Mesothelial cell of epicardium (in vitro differentiated cells): Measurements from ENCODE around the gene OTOA. TPM values are rescaled to one million over a fixed set of nuclear protein-coding genes. Genes with fewer than 3 reads are reported as not detected.
A peak's percentile ranks its signal among the peaks of the same experiment; 100 is the strongest.

ENCODE experiments used
- DNase-seq, 2 experiments: peaks; one replicate each; pipeline ENCODE4 v3.0.0; 2021; ENCODE audit warnings: low spot score in 2 of 2; ENCODE audit not compliant: unreplicated experiment in 2 of 2
- H3K27ac Mint-ChIP-seq: 2 replicates; pipeline ENCODE4 v1.8.0; 2021; ENCODE audit warnings: mixed read lengths
- H3K27me3 Mint-ChIP-seq: 2 replicates; pipeline ENCODE4 v1.8.0; 2021; ENCODE audit warnings: low read depth, mixed read lengths
- H3K36me3 Mint-ChIP-seq: 2 replicates; pipeline ENCODE4 v1.8.0; 2021; ENCODE audit warnings: mixed read lengths
- H3K4me1 Mint-ChIP-seq: 2 replicates; pipeline ENCODE4 v1.8.0; 2021; ENCODE audit warnings: mixed read lengths
- H3K4me3 Mint-ChIP-seq: 2 replicates; pipeline ENCODE4 v1.8.0; 2021; ENCODE audit warnings: mild to moderate bottlenecking, moderate library complexity, mixed read lengths
- H3K9me3 Mint-ChIP-seq: 2 replicates; pipeline ENCODE4 v1.8.0; 2021; ENCODE audit warnings: mixed read lengths
- total RNA-seq: library from RNA; stranded (reverse); gene quantifications from 3 replicates; pipeline ENCODE4 v1.2.1, GENCODE V29; 2021
- TF ChIP-seq, protein P1 (sequence below): fragments of 200-600 bp; sonication (generic); IDR thresholded peaks from one replicate; pipeline ENCODE4 v1.5.0; 2021; ENCODE audit warnings: antibody characterized with exemption; ENCODE audit not compliant: unreplicated experiment

The OTOA gene
- total RNA-seq, 1 donor from 2014 or later, result 0.25 TPM

DNA sequence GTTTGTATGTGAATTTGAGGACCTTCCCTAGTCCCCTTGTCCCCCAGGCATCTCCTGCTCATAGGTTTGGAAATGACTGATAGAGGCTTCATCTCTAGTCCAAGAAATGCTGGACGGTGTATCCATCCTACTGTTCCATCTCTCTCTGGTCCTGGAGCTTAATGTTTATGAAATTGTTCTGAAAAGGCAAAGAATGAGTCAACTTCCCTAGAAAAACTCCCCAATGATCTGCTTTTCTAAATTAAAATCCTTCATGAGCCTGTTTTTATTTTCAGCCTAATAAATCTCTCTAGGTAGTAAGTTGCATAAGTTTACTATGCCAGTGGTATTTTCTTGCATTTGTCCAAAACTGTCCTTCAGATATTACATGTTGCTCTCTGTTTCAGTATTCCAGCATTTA is 9.3 kb upstream of the OTOA start:
- H3K9me3 Mint-ChIP-seq, result no peaks in the 10 kb centered on the region

DNA sequence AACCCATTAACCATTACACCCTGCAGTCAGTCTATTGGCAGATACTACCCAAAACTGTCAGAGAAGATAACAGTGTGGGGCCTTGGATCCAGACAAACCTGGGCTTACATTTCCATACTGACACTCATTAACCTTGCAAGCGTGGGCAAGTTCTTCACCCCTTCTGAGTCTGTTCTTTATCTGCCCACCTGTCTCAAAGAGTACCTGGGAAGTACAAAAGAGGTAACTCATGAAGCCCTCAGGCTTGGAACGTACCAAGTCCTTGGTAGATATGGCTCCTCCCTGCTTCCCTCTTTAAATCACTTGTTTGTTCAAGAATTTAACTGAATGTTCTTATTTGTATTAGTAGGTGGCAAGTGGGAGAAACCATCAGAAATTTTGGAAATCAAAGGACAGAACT is 8.9 kb upstream of the OTOA start:
- Mint-ChIP-seq H3K4me3 (no peak overlapping the region), H3K27ac (no peak overlapping the region), H3K36me3 (peaks cover 14% of the 10 kb centered on the region), H3K4me1 (peaks cover 5% of the 10 kb centered on the region), H3K9me3 (no peaks in the 10 kb centered on the region), H3K27me3 (no peaks in the 10 kb centered on the region)
- no peak for DNase-seq
- TF ChIP-seq, protein P1, sequence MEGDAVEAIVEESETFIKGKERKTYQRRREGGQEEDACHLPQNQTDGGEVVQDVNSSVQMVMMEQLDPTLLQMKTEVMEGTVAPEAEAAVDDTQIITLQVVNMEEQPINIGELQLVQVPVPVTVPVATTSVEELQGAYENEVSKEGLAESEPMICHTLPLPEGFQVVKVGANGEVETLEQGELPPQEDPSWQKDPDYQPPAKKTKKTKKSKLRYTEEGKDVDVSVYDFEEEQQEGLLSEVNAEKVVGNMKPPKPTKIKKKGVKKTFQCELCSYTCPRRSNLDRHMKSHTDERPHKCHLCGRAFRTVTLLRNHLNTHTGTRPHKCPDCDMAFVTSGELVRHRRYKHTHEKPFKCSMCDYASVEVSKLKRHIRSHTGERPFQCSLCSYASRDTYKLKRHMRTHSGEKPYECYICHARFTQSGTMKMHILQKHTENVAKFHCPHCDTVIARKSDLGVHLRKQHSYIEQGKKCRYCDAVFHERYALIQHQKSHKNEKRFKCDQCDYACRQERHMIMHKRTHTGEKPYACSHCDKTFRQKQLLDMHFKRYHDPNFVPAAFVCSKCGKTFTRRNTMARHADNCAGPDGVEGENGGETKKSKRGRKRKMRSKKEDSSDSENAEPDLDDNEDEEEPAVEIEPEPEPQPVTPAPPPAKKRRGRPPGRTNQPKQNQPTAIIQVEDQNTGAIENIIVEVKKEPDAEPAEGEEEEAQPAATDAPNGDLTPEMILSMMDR, result no peak

More for the DNA sequence above, 9.3 kb upstream of the OTOA start:
- DNase-seq, result no peak
- Mint-ChIP-seq H3K4me1 (peaks cover 5% of the 10 kb centered on the region), H3K36me3 (peaks cover 14% of the 10 kb centered on the region), H3K27ac (no peak overlapping the region), H3K4me3 (no peak overlapping the region), H3K27me3 (no peaks in the 10 kb centered on the region)
- TF ChIP-seq, protein P1, result no peak

DNA sequence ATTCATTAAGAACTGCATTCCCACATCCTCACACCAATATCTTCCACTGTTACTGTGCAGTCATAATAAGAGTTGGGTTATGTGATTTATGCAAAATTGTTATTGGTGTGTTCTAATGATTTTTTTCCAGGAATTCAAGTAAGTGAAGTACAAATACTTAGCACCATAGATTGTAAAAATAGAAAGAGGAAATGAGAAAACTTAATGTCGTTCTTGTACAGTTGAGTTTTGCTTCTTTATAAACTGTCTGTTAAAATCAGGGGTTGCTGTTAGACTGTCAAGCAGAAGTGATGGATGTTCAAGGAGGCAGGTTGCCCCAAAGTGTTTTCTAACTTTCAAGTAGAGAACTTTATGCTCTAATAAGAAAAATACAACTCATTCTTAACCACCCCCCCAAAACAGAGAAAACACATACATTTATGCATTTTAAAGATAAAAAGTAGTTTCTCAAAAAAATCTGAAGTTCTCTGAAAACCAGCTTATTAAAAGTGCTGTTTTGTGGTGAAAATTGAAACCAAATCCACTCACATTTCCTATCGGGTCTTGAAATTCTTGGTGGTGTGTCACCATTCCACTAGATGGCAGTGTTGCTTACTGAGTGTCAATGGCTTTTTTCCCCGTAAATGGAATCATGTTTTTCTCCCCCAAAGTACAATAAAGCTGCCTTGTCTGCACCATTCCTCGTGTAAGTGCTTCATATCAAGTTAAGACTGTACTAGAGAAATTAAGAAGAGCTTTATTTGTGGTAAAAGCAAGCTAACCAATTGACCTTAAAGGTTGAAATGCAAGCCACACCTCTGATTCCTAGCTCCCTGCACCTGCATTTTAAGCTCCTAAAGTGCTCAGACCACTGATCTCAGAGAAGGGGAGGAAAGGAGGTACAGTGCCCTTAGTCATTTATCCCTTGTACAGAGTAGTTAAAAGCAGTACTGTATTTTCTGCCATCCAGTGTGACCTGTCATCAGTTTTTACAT is 6.7 kb upstream of the OTOA start:
- no peak overlapping the region for H3K4me3 Mint-ChIP-seq
- DNase-seq, result no peak
- TF ChIP-seq, protein P1, result peak; percentile 86
- no peaks in the 10 kb centered on the region for H3K27me3 Mint-ChIP-seq
- no peaks in the 10 kb centered on the region for H3K9me3 Mint-ChIP-seq
- peaks cover 14% of the 10 kb centered on the region for H3K36me3 Mint-ChIP-seq
- H3K4me1 Mint-ChIP-seq, result peaks cover 5% of the 10 kb centered on the region
- H3K27ac Mint-ChIP-seq, result no peak overlapping the region

DNA sequence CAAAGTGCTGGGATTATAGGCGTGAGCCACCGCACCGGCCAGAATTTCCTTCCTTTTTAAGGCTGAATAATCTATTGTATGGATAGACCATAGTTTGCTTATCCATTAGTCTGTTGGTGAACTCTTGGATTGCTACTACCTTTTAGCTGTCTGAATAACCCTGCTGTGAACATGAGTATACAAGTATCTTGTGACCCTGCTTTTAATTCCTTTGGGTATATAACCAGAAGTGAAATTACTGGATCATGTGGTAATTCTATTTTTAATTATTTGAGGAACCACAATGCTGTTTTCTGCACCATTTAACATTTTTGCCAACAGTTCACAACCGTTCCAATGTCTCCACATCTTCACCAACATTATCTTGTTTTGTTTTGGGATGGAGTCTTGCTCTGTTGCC is 4.6 kb upstream of the OTOA start:
- H3K27ac Mint-ChIP-seq, result no peak overlapping the region
- H3K27me3 Mint-ChIP-seq, result peaks cover 10% of the 10 kb centered on the region
- peaks cover 7% of the 10 kb centered on the region for H3K4me1 Mint-ChIP-seq
- TF ChIP-seq, protein P1, result no peak
- DNase-seq, result no peak
- H3K9me3 Mint-ChIP-seq, result no peaks in the 10 kb centered on the region
- no peak overlapping the region for H3K4me3 Mint-ChIP-seq
- peaks cover 12% of the 10 kb centered on the region for H3K36me3 Mint-ChIP-seq

DNA sequence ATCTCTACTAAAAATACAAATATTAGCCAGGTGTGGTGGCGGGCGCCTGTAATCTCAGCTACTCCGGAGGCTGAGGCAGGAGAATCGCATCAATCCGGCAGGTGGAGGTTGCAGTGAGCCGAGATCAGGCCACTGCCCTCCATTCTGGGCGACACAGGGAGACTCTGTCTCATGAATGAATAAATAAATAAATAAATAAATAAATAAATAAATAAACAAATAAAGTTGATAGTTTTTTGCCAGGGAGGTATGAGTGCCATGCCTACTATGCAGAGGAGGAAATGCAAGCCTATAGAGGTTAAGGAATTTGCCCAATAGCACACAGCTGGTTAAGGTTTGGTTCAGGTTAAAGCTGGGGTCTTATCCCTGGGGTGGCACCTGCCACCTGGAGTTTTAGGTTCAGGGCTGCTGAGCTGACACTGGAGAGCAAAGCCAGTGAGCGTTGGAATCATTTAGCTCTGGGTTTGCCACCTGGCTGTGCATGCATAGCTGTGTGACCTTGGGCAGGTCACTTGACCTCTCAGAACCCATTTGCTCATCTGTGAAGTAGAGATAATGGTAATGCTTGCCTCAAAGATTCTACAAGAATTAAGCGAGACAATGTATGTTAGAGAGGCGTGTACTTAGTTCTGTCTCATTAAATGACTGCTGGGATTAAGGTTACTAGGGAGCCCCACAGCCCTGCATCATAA is 1.2 kb downstream of the OTOA start:
- Mint-ChIP-seq H3K9me3 (no peaks in the 10 kb centered on the region), H3K4me1 (peaks cover 3% of the 10 kb centered on the region), H3K4me3 (no peak overlapping the region), H3K27ac (no peak overlapping the region), H3K27me3 (peaks cover 20% of the 10 kb centered on the region), H3K36me3 (no peaks in the 10 kb centered on the region)
- TF ChIP-seq, protein P1, result no peak
- DNase-seq, result no peak
